ENCODE measurements around the gene ASIP. TPM values are rescaled to one million over a fixed set of nuclear protein-coding genes. Genes with fewer than 3 reads are reported as not detected.
A peak's percentile ranks its signal among the peaks of the same experiment; 100 is the strongest.

The ASIP gene
- total and polyA plus RNA-seq, 2 of the 13 experiments (the other 11 are each of a cell fraction or from before 2014, with no cell fraction given) = not detected

- TF ChIP-seq ARID4A (CRISPR knock-in tag; IDR thresholded peaks at IDR 0.05; ENCODE audit: borderline replicate concordance) = peak; percentile 63; the same call in 1 of the 2 replicates
- TF ChIP-seq ZNF841 (CRISPR knock-in tag; IDR thresholded peaks at IDR 0.05; ENCODE audit: borderline replicate concordance) = no peak
- no peak for TF ChIP-seq NFIB (CRISPR knock-in tag; IDR thresholded peaks at IDR 0.05; ENCODE audit: borderline replicate concordance)
- no peak for TF ChIP-seq RFX1 (IDR thresholded peaks at IDR 0.05)
- TF ChIP-seq PHB2 (IDR thresholded peaks at IDR 0.05; ENCODE audit: partially characterized antibody) = no peak
- TF ChIP-seq SMAD9 (CRISPR knock-in tag; IDR thresholded peaks at IDR 0.05) = no peak
- TF ChIP-seq FOXM1 (CRISPR knock-in tag; IDR thresholded peaks at IDR 0.05) = no peak
- TF ChIP-seq REPIN1 (CRISPR knock-in tag; IDR thresholded peaks at IDR 0.05; ENCODE audit: borderline replicate concordance, low read depth) = peak; percentile 94; the same call in 1 of the 2 replicates
- TF ChIP-seq ZNF274 (CRISPR knock-in tag; IDR thresholded peaks at IDR 0.05) = peak; percentile 73; the same call in 1 of the 2 replicates
- TF ChIP-seq ZNF747 (CRISPR knock-in tag; IDR thresholded peaks at IDR 0.05; ENCODE audit: borderline replicate concordance) = peak; percentile 91; the same call in 1 of the 2 replicates
- TF ChIP-seq, protein P1, sequence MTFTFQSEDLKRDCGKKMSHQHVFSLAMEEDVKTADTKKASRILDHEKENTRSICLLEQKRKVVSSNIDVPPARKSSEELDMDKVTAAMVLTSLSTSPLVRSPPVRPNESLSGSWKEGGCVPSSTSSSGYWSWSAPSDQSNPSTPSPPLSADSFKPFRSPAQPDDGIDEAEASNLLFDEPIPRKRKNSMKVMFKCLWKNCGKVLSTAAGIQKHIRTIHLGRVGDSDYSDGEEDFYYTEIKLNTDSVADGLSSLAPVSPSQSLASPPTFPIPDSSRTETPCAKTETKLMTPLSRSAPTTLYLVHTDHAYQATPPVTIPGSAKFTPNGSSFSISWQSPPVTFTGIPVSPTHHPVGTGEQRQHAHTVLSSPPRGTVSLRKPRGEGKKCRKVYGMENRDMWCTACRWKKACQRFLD (CRISPR knock-in tag; IDR thresholded peaks at IDR 0.05; ENCODE audit: borderline replicate concordance) = 0 out of 2 replicates have a peak, but pooled peaks have one; percentile 10
- TF ChIP-seq ZNF552 (CRISPR knock-in tag; IDR thresholded peaks at IDR 0.05; ENCODE audit: borderline replicate concordance) = no peak
- no peak for TF ChIP-seq SRF (IDR thresholded peaks at IDR 0.05; ENCODE audit: low read depth, low read length)
- TF ChIP-seq, protein P2, sequence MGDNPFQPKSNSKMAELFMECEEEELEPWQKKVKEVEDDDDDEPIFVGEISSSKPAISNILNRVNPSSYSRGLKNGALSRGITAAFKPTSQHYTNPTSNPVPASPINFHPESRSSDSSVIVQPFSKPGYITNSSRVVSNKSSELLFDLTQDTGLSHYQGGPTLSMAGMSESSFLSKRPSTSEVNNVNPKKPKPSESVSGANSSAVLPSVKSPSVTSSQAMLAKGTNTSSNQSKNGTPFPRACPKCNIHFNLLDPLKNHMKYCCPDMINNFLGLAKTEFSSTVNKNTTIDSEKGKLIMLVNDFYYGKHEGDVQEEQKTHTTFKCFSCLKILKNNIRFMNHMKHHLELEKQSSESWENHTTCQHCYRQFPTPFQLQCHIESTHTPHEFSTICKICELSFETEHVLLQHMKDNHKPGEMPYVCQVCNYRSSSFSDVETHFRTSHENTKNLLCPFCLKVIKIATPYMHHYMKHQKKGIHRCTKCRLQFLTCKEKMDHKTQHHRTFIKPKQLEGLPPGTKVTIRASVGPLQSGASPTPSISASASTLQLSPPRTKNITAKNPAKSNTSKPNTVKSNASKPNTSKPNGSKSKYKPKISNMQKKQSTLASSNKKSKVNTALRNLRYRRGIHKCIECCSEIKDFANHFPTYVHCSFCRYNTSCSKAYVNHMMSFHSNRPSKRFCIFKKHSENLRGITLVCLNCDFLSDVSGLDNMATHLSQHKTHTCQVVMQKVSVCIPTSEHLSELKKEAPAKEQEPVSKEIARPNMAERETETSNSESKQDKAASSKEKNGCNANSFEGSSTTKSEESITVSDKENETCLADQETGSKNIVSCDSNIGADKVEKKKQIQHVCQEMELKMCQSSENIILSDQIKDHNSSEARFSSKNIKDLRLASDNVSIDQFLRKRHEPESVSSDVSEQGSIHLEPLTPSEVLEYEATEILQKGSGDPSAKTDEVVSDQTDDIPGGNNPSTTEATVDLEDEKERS (CRISPR knock-in tag; IDR thresholded peaks at IDR 0.05) = peak; percentile 96
- TF ChIP-seq CEBPB (IDR thresholded peaks at IDR 0.05; ENCODE audit: borderline replicate concordance, low read depth, low read length) = no peak
- TF ChIP-seq, protein P3, sequence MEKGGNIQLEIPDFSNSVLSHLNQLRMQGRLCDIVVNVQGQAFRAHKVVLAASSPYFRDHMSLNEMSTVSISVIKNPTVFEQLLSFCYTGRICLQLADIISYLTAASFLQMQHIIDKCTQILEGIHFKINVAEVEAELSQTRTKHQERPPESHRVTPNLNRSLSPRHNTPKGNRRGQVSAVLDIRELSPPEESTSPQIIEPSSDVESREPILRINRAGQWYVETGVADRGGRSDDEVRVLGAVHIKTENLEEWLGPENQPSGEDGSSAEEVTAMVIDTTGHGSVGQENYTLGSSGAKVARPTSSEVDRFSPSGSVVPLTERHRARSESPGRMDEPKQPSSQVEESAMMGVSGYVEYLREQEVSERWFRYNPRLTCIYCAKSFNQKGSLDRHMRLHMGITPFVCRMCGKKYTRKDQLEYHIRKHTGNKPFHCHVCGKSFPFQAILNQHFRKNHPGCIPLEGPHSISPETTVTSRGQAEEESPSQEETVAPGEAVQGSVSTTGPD (CRISPR knock-in tag; IDR thresholded peaks at IDR 0.05) = peak; percentile 98
Measured at GRCh38 chr20:34312544-34313217, 71.5 kb downstream of the ASIP start (continued).

All from HepG2 (cell line).